K562 (cell line): ENCODE measurements around the gene CMIP. TPM values are rescaled to one million over a fixed set of nuclear protein-coding genes. Genes with fewer than 3 reads are reported as not detected.

Experiments used
- ASH1L ChIP-seq: fragments of 450-650 bp; IDR thresholded peaks from 2 replicates; pipeline ENCODE4 v1.6.1; 2018; ENCODE audit warnings: borderline replicate concordance, mild to moderate bottlenecking, low read depth; ENCODE audit not compliant: partially characterized antibody
- CAMTA2 ChIP-seq: fragments of 250-450 bp; sonication (Bioruptor Pico); conservative IDR thresholded peaks from 2 replicates; pipeline ENCODE4 v1.5.1; 2022
- CHD1 ChIP-seq: fragments of 200-600 bp; sonication (generic); IDR thresholded peaks from one replicate; pipeline ENCODE4 v1.6.1; 2012; ENCODE audit warnings: mild to moderate bottlenecking, moderate library complexity, low read length, inconsistent platforms
- EGR1 ChIP-seq: fragments of 450-650 bp; conservative IDR thresholded peaks from 2 replicates; pipeline ENCODE4 v1.6.1; 2017; ENCODE audit warnings: mild to moderate bottlenecking
- FOXP1 ChIP-seq: sonication (generic); formaldehyde crosslinking; IDR thresholded peaks from 2 replicates; pipeline ENCODE4 v1.8.0; 2022; ENCODE audit warnings: mild to moderate bottlenecking, missing genetic modification reagents
- MAZ ChIP-seq, 2 experiments: fragments of 450-650 bp in 1 of 2; sonication (generic) in 1 of 2; formaldehyde crosslinking; IDR thresholded peaks in 1 of 2; conservative IDR thresholded peaks in 1 of 2; 2 replicates each; pipeline versions ENCODE4 v1.4.0 to v1.5.0; 2020; ENCODE audit warnings: mild to moderate bottlenecking in 1 of 2, missing genetic modification reagents in 1 of 2
- NFATC3 ChIP-seq: fragments of 450-650 bp; IDR thresholded peaks from 2 replicates; pipeline ENCODE4 v1.6.1; 2017; ENCODE audit warnings: mild to moderate bottlenecking
- RBM25 ChIP-seq: fragments of 200-400 bp; formaldehyde crosslinking; IDR thresholded peaks from 2 replicates; pipeline ENCODE4 v1.6.1; 2018; ENCODE audit warnings: low read length, low read depth, moderate library complexity; ENCODE audit not compliant: severe bottlenecking
- SP2 ChIP-seq: IDR thresholded peaks from 2 replicates; pipeline ENCODE4 v1.6.1; 2011; ENCODE audit warnings: mild to moderate bottlenecking, low read depth, low read length, moderate library complexity; ENCODE audit not compliant: poor library complexity, severe bottlenecking; ENCODE audit errors: extremely low read depth
- ZBED1 ChIP-seq: IDR thresholded peaks from 2 replicates; pipeline ENCODE4 v1.6.1; 2014
- ZNF143 ChIP-seq: sonication (generic); formaldehyde crosslinking; IDR thresholded peaks from 2 replicates; pipeline ENCODE4 v1.9.0; 2022; ENCODE audit warnings: mild to moderate bottlenecking, missing genetic modification reagents
- ZNF282 ChIP-seq: sonication (generic); formaldehyde crosslinking; IDR thresholded peaks from 2 replicates; pipeline ENCODE4 v1.8.1; 2023; ENCODE audit warnings: missing genetic modification reagents
- ZNF76 ChIP-seq: fragments of 250-450 bp; sonication (Bioruptor Pico); IDR thresholded peaks from 2 replicates; pipeline ENCODE4 v1.4.0; 2020; ENCODE audit warnings: mild to moderate bottlenecking, moderate library complexity, borderline replicate concordance
- polyA plus RNA-seq, 8 experiments: library from polyadenylated mRNA; depleted of rRNA in 4 of 8; stranded (reverse) in 5 of 8; unstranded in 3 of 8; fragments of >200 nt; fragmentation: Nextera tagmentation in 2 of 8; fragmentation: Illumina TruSeq in 1 of 8; extraction: Ambion mirVana in 2 of 8; extraction: Trizol in 1 of 8; gene quantifications; 2 replicates each; pipeline versions ENCODE4 v1.2.1 to v1.2.3, GENCODE V29; 2011 to 2014; ENCODE audit warnings: inconsistent platforms in 1 of 8, missing spikeins in 1 of 8
- total RNA-seq, 7 experiments: library from RNA; depleted of rRNA in 6 of 7; stranded (reverse); fragments of >200 nt in 6 of 7; fragmentation: Illumina TruSeq in 2 of 7; extraction: Trizol in 2 of 7; gene quantifications; 2 replicates each; pipeline versions ENCODE4 v1.2.1 to v1.2.3, GENCODE V29; 2011 to 2021; ENCODE audit warnings: low replicate concordance in 1 of 7
- TF ChIP-seq, protein P1 (sequence below): fragments of 450-650 bp; formaldehyde crosslinking; conservative IDR thresholded peaks from 2 replicates; pipeline ENCODE4 v1.4.0; 2022; ENCODE audit warnings: mild to moderate bottlenecking, missing genetic modification characterization
- TF ChIP-seq, protein P2 (sequence below): fragments of 200-800 bp; sonication (Bioruptor generic); IDR thresholded peaks from 2 replicates; pipeline ENCODE4 v1.6.1; 2017; ENCODE audit warnings: missing genetic modification characterization, missing compliant biosample characterization
- TF ChIP-seq, protein P3 (sequence below): IDR thresholded peaks from 2 replicates; pipeline ENCODE4 v1.6.1; 2014; ENCODE audit warnings: antibody characterized with exemption
- TF ChIP-seq, protein P4 (sequence below): sonication (generic); formaldehyde crosslinking; IDR thresholded peaks from 2 replicates; pipeline ENCODE4 v1.4.0; 2020; ENCODE audit warnings: mild to moderate bottlenecking, missing genetic modification reagents
- TF ChIP-seq, protein P5 (sequence below): fragments of 200-800 bp; sonication (Bioruptor generic); IDR thresholded peaks from 2 replicates; pipeline ENCODE4 v1.6.1; 2017; ENCODE audit warnings: missing genetic modification characterization, missing compliant biosample characterization

CMIP gene
- total and polyA plus RNA-seq, 9 of the 15 experiments (the other 6 are each of a cell fraction or from before 2014, with no cell fraction given) = 0.94 to 82.5 (median 10.3) TPM

DNA sequence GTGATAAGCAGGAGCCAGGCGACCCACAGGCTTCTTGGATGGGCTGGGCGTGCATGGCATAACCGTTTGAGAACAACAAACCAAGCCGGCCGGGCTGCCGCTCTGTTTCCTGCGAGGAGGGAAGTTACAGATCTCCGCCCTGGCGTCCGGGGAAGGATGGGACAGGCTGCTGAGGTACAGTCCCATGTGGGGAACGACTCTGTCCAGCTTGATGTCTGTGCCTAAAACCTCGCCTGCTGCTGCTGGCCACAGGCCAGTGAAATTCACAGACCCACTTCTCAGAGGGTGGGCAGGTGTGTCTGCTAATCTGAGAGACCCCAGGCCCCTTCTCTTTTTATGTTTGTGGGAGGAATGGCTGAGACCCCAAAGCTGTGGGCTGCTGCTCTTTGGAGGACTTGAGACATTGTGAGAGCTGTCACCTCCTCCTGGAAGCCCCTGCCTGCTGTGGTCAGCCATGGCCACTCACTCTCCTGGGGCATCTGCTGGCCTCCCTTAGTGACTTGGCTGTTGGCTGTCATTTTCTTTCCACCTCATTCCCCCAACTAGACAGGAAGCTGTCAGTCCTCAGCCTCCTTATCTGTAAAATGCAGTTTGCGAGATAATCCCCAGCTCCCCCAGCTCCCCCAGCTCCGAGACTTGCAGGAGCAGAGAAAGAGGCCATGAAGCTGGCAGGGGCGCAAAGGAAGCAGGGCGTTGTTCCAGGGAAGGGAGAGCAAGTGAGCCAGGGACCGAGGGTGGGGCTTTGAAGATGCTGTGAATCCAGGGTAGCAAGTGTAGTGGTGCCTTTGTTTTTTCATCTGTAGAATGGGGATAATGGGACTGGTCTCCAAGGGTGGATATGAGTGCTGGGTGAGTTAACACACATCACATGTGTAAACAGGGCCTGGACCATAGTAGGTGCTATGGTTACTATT lies 51.0 kb downstream of the CMIP start (continued):
- TF ChIP-seq ZNF282 (CRISPR knock-in tag) = no peak
- no peak for TF ChIP-seq ASH1L
- TF ChIP-seq NFATC3 = no peak
- TF ChIP-seq ZNF76 (CRISPR knock-in tag) = no peak
- TF ChIP-seq, protein P1, sequence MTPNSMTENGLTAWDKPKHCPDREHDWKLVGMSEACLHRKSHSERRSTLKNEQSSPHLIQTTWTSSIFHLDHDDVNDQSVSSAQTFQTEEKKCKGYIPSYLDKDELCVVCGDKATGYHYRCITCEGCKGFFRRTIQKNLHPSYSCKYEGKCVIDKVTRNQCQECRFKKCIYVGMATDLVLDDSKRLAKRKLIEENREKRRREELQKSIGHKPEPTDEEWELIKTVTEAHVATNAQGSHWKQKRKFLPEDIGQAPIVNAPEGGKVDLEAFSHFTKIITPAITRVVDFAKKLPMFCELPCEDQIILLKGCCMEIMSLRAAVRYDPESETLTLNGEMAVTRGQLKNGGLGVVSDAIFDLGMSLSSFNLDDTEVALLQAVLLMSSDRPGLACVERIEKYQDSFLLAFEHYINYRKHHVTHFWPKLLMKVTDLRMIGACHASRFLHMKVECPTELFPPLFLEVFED (CRISPR knock-in tag) = peak; percentile 49; the same call in 1 of the 2 replicates
- TF ChIP-seq CAMTA2 = 0 out of 2 replicates have a peak, but pooled peaks have one; percentile 36
- peak; percentile 44 for TF ChIP-seq EGR1
- TF ChIP-seq, protein P2, sequence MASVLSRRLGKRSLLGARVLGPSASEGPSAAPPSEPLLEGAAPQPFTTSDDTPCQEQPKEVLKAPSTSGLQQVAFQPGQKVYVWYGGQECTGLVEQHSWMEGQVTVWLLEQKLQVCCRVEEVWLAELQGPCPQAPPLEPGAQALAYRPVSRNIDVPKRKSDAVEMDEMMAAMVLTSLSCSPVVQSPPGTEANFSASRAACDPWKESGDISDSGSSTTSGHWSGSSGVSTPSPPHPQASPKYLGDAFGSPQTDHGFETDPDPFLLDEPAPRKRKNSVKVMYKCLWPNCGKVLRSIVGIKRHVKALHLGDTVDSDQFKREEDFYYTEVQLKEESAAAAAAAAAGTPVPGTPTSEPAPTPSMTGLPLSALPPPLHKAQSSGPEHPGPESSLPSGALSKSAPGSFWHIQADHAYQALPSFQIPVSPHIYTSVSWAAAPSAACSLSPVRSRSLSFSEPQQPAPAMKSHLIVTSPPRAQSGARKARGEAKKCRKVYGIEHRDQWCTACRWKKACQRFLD (CRISPR knock-in tag) = no peak
- TF ChIP-seq FOXP1 (CRISPR knock-in tag) = peak; percentile 91; the same call in 1 of the 2 replicates
- TF ChIP-seq, protein P3, sequence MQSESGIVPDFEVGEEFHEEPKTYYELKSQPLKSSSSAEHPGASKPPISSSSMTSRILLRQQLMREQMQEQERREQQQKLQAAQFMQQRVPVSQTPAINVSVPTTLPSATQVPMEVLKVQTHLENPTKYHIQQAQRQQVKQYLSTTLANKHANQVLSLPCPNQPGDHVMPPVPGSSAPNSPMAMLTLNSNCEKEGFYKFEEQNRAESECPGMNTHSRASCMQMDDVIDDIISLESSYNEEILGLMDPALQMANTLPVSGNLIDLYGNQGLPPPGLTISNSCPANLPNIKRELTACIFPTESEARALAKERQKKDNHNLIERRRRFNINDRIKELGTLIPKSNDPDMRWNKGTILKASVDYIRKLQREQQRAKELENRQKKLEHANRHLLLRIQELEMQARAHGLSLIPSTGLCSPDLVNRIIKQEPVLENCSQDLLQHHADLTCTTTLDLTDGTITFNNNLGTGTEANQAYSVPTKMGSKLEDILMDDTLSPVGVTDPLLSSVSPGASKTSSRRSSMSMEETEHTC = peak; percentile 64; the same call in 1 of the 2 replicates
- TF ChIP-seq SP2 = no peak
- TF ChIP-seq ZNF143 = peak; percentile 46; the same call in 1 of the 2 replicates
- TF ChIP-seq, protein P4, sequence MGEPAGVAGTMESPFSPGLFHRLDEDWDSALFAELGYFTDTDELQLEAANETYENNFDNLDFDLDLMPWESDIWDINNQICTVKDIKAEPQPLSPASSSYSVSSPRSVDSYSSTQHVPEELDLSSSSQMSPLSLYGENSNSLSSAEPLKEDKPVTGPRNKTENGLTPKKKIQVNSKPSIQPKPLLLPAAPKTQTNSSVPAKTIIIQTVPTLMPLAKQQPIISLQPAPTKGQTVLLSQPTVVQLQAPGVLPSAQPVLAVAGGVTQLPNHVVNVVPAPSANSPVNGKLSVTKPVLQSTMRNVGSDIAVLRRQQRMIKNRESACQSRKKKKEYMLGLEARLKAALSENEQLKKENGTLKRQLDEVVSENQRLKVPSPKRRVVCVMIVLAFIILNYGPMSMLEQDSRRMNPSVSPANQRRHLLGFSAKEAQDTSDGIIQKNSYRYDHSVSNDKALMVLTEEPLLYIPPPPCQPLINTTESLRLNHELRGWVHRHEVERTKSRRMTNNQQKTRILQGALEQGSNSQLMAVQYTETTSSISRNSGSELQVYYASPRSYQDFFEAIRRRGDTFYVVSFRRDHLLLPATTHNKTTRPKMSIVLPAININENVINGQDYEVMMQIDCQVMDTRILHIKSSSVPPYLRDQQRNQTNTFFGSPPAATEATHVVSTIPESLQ = no peak
- peak; percentile 97 for TF ChIP-seq RBM25
- TF ChIP-seq MAZ (CRISPR knock-in tag; conservative IDR thresholded peaks at IDR 0.05 in 1 of 2, IDR thresholded peaks at IDR 0.05 in 1 of 2) = peak; percentile 89 to 91
- peak; percentile 89; the same call in 1 of the 2 replicates for TF ChIP-seq ZBED1
- TF ChIP-seq CHD1 = no peak
- TF ChIP-seq, protein P5, sequence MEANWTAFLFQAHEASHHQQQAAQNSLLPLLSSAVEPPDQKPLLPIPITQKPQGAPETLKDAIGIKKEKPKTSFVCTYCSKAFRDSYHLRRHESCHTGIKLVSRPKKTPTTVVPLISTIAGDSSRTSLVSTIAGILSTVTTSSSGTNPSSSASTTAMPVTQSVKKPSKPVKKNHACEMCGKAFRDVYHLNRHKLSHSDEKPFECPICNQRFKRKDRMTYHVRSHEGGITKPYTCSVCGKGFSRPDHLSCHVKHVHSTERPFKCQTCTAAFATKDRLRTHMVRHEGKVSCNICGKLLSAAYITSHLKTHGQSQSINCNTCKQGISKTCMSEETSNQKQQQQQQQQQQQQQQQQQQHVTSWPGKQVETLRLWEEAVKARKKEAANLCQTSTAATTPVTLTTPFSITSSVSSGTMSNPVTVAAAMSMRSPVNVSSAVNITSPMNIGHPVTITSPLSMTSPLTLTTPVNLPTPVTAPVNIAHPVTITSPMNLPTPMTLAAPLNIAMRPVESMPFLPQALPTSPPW (CRISPR knock-in tag) = peak; percentile 94
- TF ChIP-seq, all 486 proteins: peak for 221
